ENCODE results near the gene C1QTNF1.

Gene C1QTNF1

DNA sequence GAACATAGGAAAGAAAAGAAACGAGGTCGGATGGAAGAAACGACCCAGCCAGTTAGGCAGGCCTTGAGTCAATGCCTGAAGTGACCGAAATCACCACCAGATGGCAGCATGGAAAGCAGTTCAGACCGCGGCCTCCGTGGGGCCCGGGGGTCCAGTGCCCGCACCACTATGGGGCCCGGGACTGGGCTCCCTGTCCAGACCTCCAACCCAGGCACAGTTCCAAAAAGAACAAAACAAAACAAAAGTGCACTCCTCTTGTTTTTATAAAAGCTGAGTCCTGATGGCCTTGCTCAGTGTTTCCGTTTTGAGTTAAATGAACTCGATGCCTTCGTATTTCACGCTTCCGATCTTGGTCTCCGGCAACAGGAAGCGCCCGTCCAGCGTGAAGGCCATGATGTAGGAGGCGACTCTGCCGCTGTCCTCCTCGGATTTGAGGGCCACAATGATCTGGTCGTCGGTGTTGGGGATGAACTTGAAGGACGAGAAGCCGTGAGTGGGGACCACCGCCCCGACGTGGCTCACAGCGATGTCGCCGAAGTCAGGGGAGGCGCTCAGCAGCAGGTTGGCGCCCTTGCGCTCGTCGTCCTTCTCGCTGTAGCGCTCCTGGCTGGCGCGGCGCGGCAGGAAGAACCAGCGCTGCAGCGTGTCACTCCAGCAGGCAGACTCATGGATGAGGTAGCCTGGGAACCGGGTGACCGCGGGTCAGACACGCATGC is 30.6 kb upstream of the C1QTNF1 start:
- peak; percentile 7 for DNase-seq

DNA sequence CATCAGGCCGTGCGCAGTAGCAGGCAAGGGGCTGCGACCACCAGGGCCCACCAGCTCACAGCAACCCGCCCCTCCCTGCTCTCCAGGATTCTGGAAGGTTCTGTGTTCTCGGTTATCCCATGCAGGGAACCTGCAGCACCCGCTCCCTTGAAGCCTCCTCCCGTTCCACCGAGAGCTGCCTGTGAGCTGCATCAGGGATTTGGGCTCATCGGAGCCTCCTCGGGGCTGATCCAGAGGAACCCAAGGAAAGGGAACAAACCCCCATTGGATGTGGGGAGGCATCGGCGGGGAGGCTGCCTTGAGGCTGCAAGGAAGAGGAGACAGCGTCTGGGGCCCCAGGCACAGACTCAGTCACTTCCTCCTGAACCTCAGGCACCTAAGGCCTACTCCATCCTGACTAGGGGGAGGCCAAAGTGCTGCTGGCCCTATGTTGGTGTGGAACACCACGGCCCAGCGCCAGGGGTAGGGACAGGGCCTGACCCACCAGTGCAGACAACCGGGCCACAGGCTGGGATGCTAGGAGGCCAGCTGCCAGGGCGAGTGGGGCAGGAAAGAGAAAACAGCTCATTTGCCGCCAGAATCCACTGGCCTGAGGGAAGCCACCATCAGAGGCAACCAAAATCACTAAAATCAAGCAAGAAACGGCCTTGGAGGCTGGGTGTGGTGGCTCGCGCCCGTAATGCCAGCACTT is 29.8 kb upstream of the C1QTNF1 start:
- DNase-seq = no peak

DNA sequence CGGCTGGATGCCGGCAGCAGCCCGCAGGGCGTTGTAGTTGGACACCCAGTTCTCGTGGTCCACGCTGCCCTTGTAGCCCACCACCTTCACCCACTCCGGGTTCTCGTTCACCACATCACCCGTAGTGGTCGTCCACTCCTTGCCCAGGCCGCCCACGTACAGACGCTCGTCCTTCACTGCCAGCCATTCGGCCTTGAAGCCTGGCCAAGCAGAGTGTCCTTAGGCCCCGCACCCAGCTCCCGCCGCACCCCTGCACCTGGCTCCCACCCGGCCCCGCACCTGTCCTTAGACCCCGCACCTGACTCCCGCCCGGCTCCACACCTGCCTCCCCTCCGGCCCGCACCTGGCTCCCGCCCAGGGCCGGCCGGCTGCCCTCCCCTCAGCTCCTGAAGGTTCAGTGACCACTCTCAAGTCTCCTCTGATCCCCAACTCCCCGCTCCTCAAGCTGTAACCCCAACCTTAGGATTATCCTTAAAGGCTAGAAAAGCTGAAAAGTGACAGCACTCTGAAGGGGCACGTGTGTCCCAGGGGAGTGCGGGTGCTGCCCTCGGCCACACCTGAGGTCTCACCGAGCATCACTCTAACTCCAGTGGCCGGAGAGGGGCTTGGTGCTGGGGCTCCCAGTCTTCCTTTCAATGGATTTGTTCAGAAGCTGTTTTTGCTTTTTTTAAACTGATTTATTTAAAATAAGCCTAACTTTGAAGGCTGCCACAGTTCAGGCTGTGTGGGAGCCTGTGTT is 28.8 kb upstream of the C1QTNF1 start:
- DNase-seq = no peak

DNA sequence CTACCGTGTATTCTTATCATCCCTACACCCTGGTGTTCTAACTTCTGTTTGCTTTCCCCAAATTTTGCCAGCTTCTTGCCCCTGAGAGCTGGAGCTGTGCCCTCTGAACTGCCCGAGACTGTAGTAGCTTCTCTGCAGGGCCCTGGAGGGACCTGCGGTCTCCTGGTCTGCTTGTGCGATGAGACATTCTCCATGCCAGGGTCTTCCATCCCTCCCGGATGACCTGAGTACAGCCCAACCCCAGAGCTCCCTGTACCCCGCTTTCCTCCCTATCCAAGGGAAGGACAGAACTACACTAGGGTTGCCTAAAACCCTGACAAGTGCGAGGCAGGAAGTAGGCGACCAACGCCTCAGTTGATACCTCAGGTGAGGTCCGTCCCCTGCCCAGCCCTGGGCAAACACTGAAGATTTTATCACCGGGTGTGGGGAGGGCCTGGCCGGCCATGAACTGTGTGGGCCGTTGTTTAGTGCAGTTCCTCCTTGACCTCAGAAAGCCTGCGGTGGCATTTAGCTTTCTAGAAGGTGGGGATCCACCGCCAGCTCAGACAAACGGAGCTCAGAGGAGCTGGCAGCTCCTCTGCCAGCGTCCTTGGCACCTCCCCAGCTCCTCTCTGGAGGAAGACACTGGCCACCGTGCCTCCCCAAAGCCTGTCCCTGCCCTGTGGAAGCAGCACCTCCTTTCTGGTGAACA is 28.1 kb upstream of the C1QTNF1 start:
- no peak for DNase-seq

DNA sequence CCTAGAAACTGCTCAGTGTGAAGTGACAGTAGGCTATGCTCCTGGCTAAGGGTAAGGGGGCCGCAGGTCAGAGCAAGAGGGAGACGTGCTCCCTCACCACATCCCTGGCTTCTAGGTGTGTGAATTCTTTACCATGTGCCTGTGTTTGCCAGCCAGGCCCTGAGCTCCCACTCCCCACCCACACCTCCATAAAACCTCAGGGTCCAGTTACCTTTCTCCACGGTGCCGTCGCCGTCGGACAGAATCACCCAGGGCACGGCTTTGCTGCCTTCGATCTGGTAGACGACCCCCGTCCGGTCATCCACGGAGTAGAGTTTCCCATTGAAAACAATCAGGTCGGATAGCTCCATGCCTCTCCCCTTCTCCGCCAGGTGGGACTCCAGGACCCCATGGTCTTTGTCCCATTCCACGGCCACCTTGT is 27.2 kb upstream of the C1QTNF1 start:
- no peak for DNase-seq

DNA sequence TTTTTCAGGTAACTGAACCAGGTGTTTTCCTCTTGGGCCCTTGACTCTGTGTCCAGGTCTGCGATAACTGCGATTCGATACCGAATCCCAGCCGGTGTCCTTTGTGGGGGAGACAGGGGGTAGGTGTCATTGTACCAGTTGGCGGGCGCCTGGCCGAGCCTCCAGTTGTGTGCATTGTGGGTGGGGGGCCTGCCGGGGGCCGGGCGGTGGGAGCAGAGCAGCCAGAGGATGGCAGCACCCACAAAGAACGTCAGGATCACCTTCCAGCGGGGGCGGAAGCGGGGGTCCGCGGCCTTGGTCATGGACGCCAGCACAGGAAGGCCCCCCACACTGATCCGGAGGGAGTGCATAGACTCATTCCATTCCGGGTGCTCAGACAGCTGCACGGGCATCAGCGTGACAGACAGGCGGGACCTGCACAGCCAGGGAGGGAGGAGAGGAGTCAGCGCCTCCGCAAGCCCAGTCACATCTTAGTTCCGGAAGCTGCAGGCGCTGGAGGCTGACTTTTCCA is 26.7 kb upstream of the C1QTNF1 start:
- DNase-seq = no peak

DNA sequence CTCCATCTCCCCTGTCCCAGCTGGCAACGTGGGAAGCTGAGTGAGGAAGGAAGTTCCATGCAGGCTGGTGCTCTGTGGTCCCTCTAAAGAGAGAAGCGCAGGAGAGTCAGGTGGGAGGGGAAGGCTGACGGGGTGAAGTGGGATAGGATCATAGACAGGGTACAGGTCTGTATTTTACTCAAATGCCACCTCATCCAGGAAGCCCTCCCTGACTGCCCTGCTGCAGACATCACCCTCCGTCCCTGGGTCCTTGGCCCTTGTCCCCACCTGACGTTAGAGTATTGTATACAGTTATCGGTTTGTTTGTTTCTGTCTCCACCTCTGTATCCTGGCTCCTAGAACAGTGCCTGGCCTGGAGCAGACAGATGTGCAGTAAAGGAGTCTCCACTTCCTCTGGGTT is 26.1 kb upstream of the C1QTNF1 start:
- DNase-seq = no peak

DNA sequence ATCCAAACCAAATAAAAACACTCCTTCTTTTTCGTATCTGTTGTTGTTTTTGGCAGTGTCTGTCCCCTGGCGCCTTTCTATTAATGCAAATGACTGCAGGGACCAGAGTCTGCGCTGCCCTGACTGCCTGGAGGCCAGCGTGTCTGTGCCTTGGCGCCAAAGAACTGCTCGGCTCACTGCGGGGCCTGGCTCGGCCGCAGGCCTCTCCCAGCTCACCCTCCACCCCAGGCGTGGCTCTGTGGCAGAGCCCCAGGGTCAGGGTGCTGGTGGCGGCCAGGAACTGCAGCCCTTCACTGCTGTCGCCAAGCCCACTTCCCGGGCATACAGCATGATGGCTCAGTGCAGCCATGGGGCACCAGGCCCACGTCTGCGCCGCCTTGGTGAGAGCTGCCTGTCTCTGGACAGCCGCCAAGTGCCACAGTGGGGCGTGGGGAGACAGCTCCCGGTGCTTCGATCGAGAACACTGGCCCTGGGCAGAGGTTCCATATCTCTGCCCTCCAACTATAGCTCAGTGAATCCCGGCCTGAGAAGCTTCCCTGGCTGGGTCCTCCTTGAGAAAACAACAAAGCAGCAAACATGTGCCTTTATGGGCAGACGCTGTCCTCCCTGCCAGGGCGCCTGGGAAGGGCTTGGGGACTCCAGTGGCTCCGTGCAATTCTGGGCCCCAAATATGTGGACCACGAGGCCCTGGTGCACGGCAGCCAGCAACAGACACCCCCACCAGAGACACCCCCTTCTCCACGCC is 25.5 kb upstream of the C1QTNF1 start:
- no peak for DNase-seq

DNA sequence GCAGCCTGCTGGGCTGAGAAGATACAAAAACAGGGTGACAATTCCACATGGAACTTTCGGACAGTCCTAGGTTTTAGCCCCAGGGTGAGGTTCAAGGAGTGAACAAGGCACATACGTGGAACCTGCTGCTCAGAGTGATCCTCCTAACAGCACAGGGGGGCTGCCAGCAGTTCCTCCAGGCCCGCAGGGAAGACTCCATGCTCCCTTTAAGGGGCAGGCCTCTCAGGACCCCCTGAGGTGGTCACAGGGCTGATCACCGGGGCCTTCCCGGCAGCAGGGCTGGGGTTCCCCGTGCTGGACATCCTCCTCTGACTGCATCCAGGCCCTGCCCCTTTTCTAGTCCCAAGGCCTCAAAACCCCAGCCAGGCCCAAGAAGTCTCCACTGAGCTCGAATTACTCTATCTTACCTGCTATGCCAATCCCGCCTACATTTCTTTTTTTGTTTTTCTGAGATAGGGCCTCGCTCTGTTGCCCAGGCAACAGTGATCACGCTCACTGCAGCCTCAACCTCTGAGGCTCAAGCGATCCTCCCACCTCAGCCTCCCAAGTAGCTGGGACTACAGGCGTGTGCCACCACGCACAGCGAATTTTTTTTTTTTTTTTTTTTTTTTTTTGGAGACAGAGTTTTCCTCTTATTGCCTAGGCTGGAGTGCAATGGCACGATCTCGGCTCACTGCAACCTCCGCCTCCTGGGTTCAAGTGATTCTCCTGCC is 24.8 kb upstream of the C1QTNF1 start:
- DNase-seq = no peak

DNA sequence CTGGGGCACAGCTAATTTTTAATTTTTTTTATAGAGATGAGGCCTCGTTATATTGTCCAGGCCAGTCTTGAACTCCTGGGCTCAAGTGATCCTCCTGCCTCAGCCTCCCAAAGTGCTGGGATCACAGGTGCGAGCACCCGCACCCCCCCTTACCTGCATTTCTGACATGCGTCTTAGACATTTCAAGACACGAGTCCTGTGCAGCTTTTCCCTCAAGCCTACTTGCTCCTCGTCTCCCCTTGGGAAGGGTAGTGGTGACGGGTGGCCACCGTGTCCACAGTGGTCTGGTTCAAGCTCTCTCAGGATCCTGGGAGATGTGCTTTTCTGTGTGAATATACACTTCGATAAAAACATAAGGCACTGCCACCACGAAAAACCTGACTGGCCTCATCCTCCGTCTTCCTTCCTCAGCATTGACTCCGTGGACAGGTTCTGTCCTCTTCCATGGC is 24.0 kb upstream of the C1QTNF1 start:
- no peak for DNase-seq

DNA sequence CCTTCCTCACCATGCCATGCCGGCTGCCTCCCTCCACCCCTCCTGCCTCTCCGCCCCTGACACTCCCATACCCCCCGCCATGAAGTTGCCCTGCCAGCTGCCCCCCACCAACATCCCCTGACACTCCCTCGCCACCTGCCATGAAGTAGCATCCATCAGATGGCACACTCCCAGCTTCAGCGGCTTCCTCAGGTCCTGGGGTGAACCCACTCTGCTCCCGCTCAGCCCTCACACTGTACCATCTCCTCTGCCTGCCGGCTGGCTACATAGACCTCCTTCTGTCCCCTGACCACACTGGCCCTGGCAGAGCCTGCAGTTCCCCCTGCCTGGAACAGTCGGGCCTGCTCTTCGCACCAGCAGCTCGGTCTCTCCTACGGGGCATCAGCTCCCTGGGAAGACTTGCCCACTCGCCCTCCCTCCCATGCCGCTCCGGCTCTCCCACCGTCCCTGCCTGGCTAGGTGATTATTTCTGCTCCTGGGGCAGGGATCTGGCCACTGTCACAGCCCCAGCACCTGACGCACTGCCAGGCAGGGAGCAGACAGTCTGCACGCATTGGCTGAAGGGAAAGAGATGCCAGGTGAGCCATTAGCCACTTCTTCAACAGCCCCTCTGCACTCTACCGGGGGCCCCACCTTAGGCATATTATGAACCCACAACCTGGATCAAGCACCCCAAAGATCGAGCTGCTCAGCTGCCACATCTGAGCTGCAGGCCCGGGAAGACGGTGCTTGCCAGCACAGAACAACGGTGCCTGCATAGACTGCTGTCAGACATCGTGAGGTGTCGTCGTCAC is 23.4 kb upstream of the C1QTNF1 start:
- DNase-seq = no peak

DNA sequence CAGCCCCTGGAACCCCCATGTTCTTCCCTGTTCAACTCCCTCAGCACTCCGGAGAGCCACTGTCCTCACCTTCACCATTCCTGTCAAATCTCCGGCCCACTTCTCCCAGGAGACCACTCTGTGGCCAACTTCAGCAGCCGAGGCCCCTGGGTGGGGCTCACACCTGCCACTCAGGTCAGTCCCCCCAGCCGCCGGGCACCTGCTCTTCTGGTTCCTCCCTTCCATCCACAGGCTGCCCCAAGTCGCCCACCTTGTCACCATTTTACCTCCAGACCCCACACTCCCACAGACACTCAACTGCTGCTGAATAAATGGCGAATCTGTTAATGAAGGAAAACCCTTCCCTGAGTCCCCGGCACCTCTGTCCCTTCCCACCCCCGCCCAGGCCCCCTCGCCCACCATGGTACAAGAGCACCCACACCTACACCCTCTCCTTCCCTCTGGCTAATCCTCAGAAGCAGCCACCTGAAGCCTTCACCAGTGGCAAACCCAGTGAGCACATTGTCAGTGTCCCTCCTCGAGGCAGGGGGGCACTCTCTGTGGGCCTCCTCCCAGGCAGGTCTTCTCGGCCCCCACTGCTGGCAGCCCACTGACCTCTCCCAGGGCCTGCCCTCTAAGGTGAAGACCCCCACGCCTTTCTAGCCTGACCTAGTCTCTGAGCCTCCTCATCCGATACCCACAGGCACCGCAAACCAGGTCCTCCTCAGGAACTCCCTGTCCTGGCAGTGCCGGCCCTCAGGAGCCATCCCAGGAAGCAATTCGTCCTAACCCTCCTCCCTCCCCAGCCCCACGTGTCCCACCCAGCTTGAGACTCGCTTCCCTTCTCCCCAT is 22.6 kb upstream of the C1QTNF1 start:
- no peak for DNase-seq

DNA sequence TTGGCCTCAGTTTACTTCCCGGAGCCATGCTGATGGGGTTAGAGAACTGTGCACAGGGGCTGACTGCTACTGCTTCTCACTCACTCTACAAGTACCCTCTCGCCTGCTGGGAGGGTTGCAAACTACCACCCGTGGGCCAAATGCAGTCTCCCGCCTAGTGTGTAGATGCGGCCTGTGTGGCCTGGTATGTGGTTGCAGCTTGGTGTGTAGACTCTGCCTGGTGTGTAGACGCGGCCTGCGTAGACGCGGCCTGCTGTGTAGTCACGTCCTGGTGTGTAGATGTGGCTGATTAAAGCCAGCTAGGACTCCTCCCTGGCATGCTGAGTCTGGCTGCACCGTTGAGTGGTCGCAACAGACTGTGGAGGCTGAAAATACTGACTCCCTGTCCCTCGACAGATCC is 21.7 kb upstream of the C1QTNF1 start:
- DNase-seq = no peak

DNA sequence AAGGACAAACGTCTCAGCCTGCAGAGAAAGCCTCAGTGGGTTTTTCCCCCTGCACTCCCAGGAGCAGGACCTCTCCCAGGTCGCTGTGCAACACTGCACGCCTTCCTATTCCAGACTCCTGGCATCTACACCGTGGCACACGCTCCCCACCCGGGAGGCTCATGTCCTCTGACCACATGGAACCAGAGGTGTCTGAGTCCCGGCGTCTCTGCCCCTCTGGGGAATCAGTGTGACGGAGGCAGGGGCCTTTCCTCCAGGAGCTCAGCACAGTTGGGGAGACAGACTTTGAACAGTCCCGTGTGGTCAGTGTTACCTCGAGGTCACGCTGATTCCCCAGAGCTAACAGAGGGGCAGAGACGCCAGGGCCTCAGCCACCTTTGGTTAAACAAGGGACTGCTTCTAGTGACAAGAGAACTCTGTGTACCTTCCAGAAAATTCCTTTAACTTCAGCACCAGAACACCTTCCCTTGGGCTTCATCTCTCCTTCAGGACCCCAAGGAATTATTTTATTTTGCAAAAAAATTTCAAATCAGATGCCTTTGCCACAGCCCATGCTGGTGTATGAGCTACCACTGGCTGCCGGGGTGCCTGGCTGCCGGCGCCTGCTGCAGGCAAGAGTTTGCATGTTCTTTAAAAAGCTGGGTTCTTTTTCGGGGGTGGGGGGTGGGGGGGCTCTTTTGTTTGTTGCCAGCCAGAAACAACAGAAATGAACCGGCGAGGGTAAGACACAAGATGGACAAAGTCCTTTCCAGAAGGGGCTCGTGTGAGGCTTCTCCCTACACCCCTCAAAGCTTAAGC is 21.0 kb upstream of the C1QTNF1 start:
- DNase-seq = no peak

DNA sequence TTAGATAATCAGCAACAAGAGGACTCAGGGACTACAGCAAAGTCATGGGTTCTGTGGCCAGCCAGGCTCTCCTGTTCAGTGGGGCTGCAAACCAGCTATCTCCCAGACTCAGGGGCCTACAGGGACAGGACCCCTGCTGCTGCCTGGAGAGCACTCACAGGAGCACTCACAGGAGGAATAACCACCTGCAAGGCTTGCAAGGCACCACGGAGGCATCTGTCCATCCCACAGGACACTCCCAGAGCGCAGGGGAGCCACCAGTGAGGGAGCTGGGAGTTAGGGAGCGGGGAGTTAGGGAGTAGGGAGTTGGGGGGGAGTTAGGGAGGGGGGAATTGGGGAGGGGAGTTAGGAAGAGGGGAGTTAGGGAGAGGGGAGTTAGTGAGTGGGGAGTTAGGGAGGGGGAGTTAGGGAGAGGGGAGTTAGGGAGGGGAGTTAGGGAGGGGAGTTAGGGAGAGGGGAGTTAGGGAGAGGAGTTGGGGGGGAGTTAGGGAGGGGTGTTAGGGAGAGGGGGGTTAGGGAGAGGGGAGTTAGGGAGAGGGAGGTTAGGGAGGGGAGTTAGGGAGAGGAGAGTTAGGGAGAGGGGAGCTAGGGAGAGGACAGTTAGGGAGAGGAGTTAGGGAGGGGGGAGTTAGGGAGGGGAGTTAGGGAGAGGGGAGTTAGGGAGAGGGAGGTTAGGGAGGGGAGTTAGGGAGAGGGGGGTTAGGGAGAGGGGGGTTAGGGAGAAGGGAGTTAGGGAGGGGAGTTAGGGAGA is 20.1 kb upstream of the C1QTNF1 start:
- no peak for DNase-seq

DNA sequence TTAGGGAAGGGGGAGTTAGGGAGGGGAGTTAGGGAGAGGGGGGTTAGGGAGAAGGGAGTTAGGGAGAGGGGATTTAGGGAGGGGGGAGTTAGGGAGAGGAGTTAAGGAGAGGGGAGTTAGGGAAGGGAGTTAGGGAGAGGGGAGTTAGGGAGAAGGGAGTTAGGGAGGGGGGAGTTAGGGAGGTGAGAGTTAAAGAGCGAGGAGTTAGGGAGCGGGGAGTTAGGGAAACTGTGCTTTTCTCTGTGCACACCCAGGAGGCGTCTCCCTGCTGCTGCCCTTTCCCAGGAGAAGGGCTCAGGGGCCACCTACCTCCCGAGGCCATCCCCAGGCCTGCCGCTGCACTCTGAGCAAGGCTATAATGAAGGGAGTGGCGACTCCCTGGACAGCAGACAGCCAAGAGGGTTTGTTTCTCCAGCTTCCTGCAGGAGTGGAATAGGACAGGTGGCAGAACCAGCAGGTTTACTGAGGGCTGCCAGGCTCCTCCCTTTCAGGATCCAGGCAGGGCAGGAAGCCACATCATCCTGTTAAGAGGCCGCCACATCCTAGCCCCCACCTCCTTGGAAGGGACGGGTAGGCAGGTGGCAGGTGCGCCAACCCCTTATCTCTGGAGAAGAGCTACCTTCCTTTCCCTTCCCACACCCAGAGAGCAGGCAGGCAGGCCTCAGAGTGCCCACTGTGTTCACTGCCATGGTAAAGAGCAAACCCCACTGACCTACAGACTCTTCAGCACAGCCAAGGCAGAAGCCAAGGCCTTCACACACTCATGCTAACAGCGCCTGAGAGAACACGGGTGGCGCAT is 18.7 kb upstream of the C1QTNF1 start:
- no peak for DNase-seq

DNA sequence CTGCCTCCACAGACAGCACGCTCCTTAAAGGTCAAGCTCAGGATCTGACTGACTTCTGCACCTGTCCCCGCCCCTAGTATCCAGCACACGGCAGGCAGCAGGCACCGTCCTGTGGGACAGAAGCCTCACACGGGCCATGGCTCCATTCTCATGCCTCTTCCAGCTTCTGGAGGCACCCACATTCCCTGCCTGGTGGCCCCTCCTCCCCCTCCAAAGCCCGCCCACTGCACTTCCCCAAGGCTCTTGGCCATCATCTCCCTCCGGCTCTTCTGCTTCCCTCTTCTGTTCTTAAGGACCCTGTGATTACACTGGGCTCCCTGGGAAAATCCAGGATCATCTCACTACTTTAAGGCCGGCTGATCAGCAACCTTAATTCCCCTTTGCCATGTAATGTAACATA is 17.9 kb upstream of the C1QTNF1 start:
- no peak for DNase-seq

All from amniotic stem cell (primary cell).